ENCODE results near the gene JPT1. TPM values are rescaled to one million over a fixed set of nuclear protein-coding genes. Genes with fewer than 3 reads are reported as not detected.

The JPT1 gene
- total RNA-seq, 2 donors from 2014 or later = 40.0 to 46.8 TPM

GRCh38 chr17:75099881-75100595 lies 54.3 kb downstream of the JPT1 start:
- H3K36me3 Mint-ChIP-seq (ENCODE audit: low read depth) = peaks cover 3% of the 10 kb centered on the region
- no peaks in the 10 kb centered on the region for H3K4me1 Mint-ChIP-seq
- H3K9me3 ChIP-seq (ENCODE audit: control insufficient read depth, low read length, poor library complexity, severe bottlenecking) = no peaks in the 10 kb centered on the region
- DNase-seq (no peak), ATAC-seq (no peak)
- peak overlapping the region; percentile 62 for H3K27ac Mint-ChIP-seq
- no peak overlapping the region for H3K4me3 Mint-ChIP-seq
- no peaks in the 10 kb centered on the region for H3K27me3 Mint-ChIP-seq

GRCh38 chr17:75098861-75099260 lies 55.5 kb downstream of the JPT1 start:
- no peak overlapping the region for H3K27ac Mint-ChIP-seq
- no peaks in the 10 kb centered on the region for H3K4me1 Mint-ChIP-seq
- DNase-seq = no peak
- H3K27me3 Mint-ChIP-seq = no peaks in the 10 kb centered on the region
- peaks cover 3% of the 10 kb centered on the region for H3K36me3 Mint-ChIP-seq (ENCODE audit: low read depth)
- H3K9me3 ChIP-seq (ENCODE audit: control insufficient read depth, low read length, poor library complexity, severe bottlenecking) = no peaks in the 10 kb centered on the region
- H3K4me3 Mint-ChIP-seq = no peak overlapping the region
- ATAC-seq = no peak

GRCh38 chr17:75097865-75098264 lies 56.4 kb downstream of the JPT1 start:
- H3K9me3 ChIP-seq (ENCODE audit: control insufficient read depth, low read length, poor library complexity, severe bottlenecking) = no peaks in the 10 kb centered on the region
- ATAC-seq = no peak
- peaks cover 3% of the 10 kb centered on the region for H3K36me3 Mint-ChIP-seq (ENCODE audit: low read depth)
- no peak for DNase-seq
- H3K27ac Mint-ChIP-seq = peak overlapping the region; percentile 47
- no peak overlapping the region for H3K4me3 Mint-ChIP-seq
- H3K27me3 Mint-ChIP-seq = no peaks in the 10 kb centered on the region
- no peaks in the 10 kb centered on the region for H3K4me1 Mint-ChIP-seq

- ATAC-seq = peak; percentile 40
- H3K9me3 ChIP-seq (ENCODE audit: control insufficient read depth, low read length, poor library complexity, severe bottlenecking) = no peaks in the 10 kb centered on the region
- Mint-ChIP-seq H3K4me3 (no peak overlapping the region), H3K36me3 (ENCODE audit: low read depth) (peaks cover 5% of the 10 kb centered on the region), H3K4me1 (peaks cover 16% of the 10 kb centered on the region), H3K27me3 (no peaks in the 10 kb centered on the region), H3K27ac (peak overlapping the region; percentile 83)
- DNase-seq = no peak
Observed at GRCh38 chr17:75096082-75096625, 58.2 kb downstream of the JPT1 start.

GRCh38 chr17:75094871-75095399 lies 59.4 kb downstream of the JPT1 start:
- no peak for ATAC-seq
- no peak for DNase-seq
- Mint-ChIP-seq H3K27ac (no peak overlapping the region), H3K36me3 (ENCODE audit: low read depth) (peaks cover 5% of the 10 kb centered on the region), H3K27me3 (no peaks in the 10 kb centered on the region), H3K4me1 (peaks cover 25% of the 10 kb centered on the region), H3K4me3 (no peak overlapping the region)
- no peaks in the 10 kb centered on the region for H3K9me3 ChIP-seq (ENCODE audit: control insufficient read depth, low read length, poor library complexity, severe bottlenecking)

- Mint-ChIP-seq H3K27ac (no peak overlapping the region), H3K36me3 (ENCODE audit: low read depth) (peaks cover 5% of the 10 kb centered on the region), H3K4me3 (no peak overlapping the region), H3K27me3 (no peaks in the 10 kb centered on the region), H3K4me1 (peaks cover 35% of the 10 kb centered on the region)
- H3K9me3 ChIP-seq (ENCODE audit: control insufficient read depth, low read length, poor library complexity, severe bottlenecking) = no peaks in the 10 kb centered on the region
- DNase-seq = no peak
- ATAC-seq = no peak
Observed at GRCh38 chr17:75093548-75094158, 60.7 kb downstream of the JPT1 start.

- Mint-ChIP-seq H3K27me3 (no peaks in the 10 kb centered on the region), H3K27ac (peak overlapping the region; percentile 77), H3K36me3 (ENCODE audit: low read depth) (peaks cover 2% of the 10 kb centered on the region), H3K4me1 (peaks cover 43% of the 10 kb centered on the region), H3K4me3 (no peak overlapping the region)
- DNase-seq = no peak
- ATAC-seq = no peak
- H3K9me3 ChIP-seq (ENCODE audit: control insufficient read depth, low read length, poor library complexity, severe bottlenecking) = no peaks in the 10 kb centered on the region
Observed at GRCh38 chr17:75091855-75092327, 62.4 kb downstream of the JPT1 start.

GRCh38 chr17:75090871-75091854 lies 63.1 kb downstream of the JPT1 start:
- H3K27ac Mint-ChIP-seq = peak overlapping the region; percentile 77
- H3K4me1 Mint-ChIP-seq = peaks cover 48% of the 10 kb centered on the region
- no peaks in the 10 kb centered on the region for H3K9me3 ChIP-seq (ENCODE audit: control insufficient read depth, low read length, poor library complexity, severe bottlenecking)
- H3K4me3 Mint-ChIP-seq = peak overlapping the region; percentile 58
- H3K36me3 Mint-ChIP-seq (ENCODE audit: low read depth) = peaks cover 2% of the 10 kb centered on the region
- H3K27me3 Mint-ChIP-seq = no peaks in the 10 kb centered on the region
- ATAC-seq (no peak), DNase-seq (no peak)

- Mint-ChIP-seq H3K4me3 (peak overlapping the region; percentile 89), H3K27me3 (no peaks in the 10 kb centered on the region), H3K36me3 (ENCODE audit: low read depth) (peaks cover 2% of the 10 kb centered on the region), H3K27ac (peak overlapping the region; percentile 90), H3K4me1 (peaks cover 54% of the 10 kb centered on the region)
- no peaks in the 10 kb centered on the region for H3K9me3 ChIP-seq (ENCODE audit: control insufficient read depth, low read length, poor library complexity, severe bottlenecking)
- no peak for DNase-seq
- ATAC-seq = peak; percentile 12
Observed at GRCh38 chr17:75088465-75089417, 65.6 kb downstream of the JPT1 start.

- Mint-ChIP-seq H3K4me1 (peaks cover 54% of the 10 kb centered on the region), H3K36me3 (ENCODE audit: low read depth) (peaks cover 2% of the 10 kb centered on the region), H3K27me3 (no peaks in the 10 kb centered on the region), H3K4me3 (peak within 1 kb of the TSS; percentile 89), H3K27ac (peak within 1 kb of the TSS; percentile 71)
- peak; percentile 74 for ATAC-seq
- peak in 2 of 3 donors; percentile 27 to 29 for DNase-seq
- H3K9me3 ChIP-seq (ENCODE audit: control insufficient read depth, low read length, poor library complexity, severe bottlenecking) = no peaks in the 10 kb centered on the region
Observed at GRCh38 chr17:75087558-75088453, 66.5 kb downstream of the JPT1 start, which contains the start of gene SLC16A5. Gene SLC16A5 (plus strand): TSS chr17:75087954. CDS start chr17:75093637, 5,683 bp downstream.

GRCh38 chr17:75087182-75087557 lies 67.1 kb downstream of the JPT1 start:
- H3K36me3 Mint-ChIP-seq (ENCODE audit: low read depth) = no peaks in the 10 kb centered on the region
- ATAC-seq = peak; percentile 7
- H3K4me1 Mint-ChIP-seq = peaks cover 51% of the 10 kb centered on the region
- peak overlapping the region; percentile 89 for H3K4me3 Mint-ChIP-seq
- DNase-seq = no peak
- peak overlapping the region; percentile 71 for H3K27ac Mint-ChIP-seq
- H3K9me3 ChIP-seq (ENCODE audit: control insufficient read depth, low read length, poor library complexity, severe bottlenecking) = no peaks in the 10 kb centered on the region
- no peaks in the 10 kb centered on the region for H3K27me3 Mint-ChIP-seq
